Right lobe of liver (tissue), 6 donors: Measurements from ENCODE around the gene CDC42BPG. TPM values are rescaled to one million over a fixed set of nuclear protein-coding genes. Genes with fewer than 3 reads are reported as not detected.

Experiments
- ATAC-seq, 4 donors: fragments of 200-7000 bp; cut with Tn5 transposase; one replicate each; pipeline ENCODE4 v1.9.1; 2020; ENCODE audit warnings: mild to moderate bottlenecking in 4 of 4, moderate library complexity in 4 of 4
- DNase-seq, 3 donors: peaks; one replicate each; pipeline ENCODE4 v3.0.0-alpha.2; 2020
- H3K27ac ChIP-seq, 3 donors: fragments of 200-600 bp; one replicate each; pipeline ENCODE4 v1.8.0; 2022
- H3K27me3 ChIP-seq, 2 donors: fragments of 200-600 bp; one replicate each; pipeline ENCODE4 v1.8.0; 2022
- H3K36me3 ChIP-seq, 4 donors: fragments of 200-600 bp; sonication (generic) in 1 of 4; one replicate each; pipeline versions ENCODE4 v1.5.1 to v1.8.0; 2017 to 2022; ENCODE audit warnings: control low read depth in 1 of 4
- H3K4me1 ChIP-seq, 4 donors: fragments of 200-600 bp; sonication (generic) in 1 of 4; one replicate each; pipeline versions ENCODE4 v1.5.1 to v1.8.0; 2017 to 2022; ENCODE audit warnings: control low read depth in 1 of 4
- H3K4me3 ChIP-seq, 3 donors: fragments of 200-600 bp; one replicate each; pipeline ENCODE4 v1.8.0; 2022
- H3K9me3 ChIP-seq, 4 donors: fragments of 200-600 bp; sonication (generic) in 1 of 4; one replicate each; pipeline versions ENCODE4 v1.5.1 to v1.8.0; 2017 to 2022; ENCODE audit warnings: control low read depth in 1 of 4
- CTCF ChIP-seq, 4 donors: fragments of 200-600 bp in 3 of 4; fragments of 450-650 bp in 1 of 4; IDR thresholded peaks; one replicate each; pipeline versions ENCODE4 v1.5.1 to v1.8.0; 2016 to 2022; ENCODE audit warnings: antibody characterized with exemption in 4 of 4, mild to moderate bottlenecking in 2 of 4
- POLR2A ChIP-seq: fragments of 450-650 bp; IDR thresholded peaks from one replicate; pipeline ENCODE4 v1.6.1; 2017; ENCODE audit warnings: antibody characterized with exemption, mild to moderate bottlenecking
- WGBS: methylation state at CpG from one replicate; pipeline ENCODE4 v1.1.6; 2018; ENCODE audit warnings: low coverage, low lambda C conversion rate; ENCODE audit not compliant: insufficient coverage; ENCODE audit errors: missing lambda C conversion rate; 5-methylcytosine and 5-hydroxymethylcytosine counted together
- intact Hi-C, 2 donors: fragments of 100-400 bp; cut with DNase I; formaldehyde crosslinking; loops; one replicate each; pipeline versions ENCODE4 v1.11.2 to v1.14.1; 2022
- total RNA-seq, 6 experiments: library from RNA; depleted of rRNA in 2 of 6; stranded (reverse); fragments of >200 nt in 2 of 6; fragmentation: NEBNext Ultra II Directional in 3 of 6; extraction: Animal tissue kit (Norgen Biotek cat#: 25700) in 3 of 6; gene quantifications; one replicate each; pipeline versions ENCODE4 v1.1.0 to v1.2.4, GENCODE V29; 2016 to 2023
- donor health status: DM: no; HTN: yes; CAD: no.
- donor health status: DM: no; HTN: no; CAD: no.
- donor health status: DM: no; HTN: no; CAD: no.
- donor health status: DM: no; HTN: yes; CAD: no.
- donor health status: DM: no; HTN: yes; CAD: no.

Gene CDC42BPG
- total RNA-seq, 6 experiments from 2014 or later: 0.63 to 1.1 (median 0.99) TPM

GRCh38 chr11:64805481-64805880 is 39.0 kb downstream of the CDC42BPG start:
- peaks cover 0 to 17% (median 4%) of the 10 kb centered on the region in 4 donors for H3K4me1 ChIP-seq
- WGBS: 91% methylated on average over 7 of the region's 9 CpGs
- H3K36me3 ChIP-seq: peaks cover 0 to 15% (median under 1%) of the 10 kb centered on the region in 4 donors
- TF ChIP-seq POLR2A (no peak), CTCF (IDR thresholded peaks at IDR 0.05) (no peak)
- ATAC-seq (no peak), DNase-seq (peak in 1 of 3 donors; percentile 44)
- H3K4me3 ChIP-seq: no peak overlapping the region
- intact Hi-C loops: no loop called here
- H3K27me3 ChIP-seq: no peaks in the 10 kb centered on the region
- H3K27ac ChIP-seq: no peak overlapping the region
- H3K9me3 ChIP-seq: no peaks in the 10 kb centered on the region

- Histone ChIP-seq H3K27ac (peak overlapping the region in 1 of 3 donors; percentile 66), H3K4me1 (peaks cover 0 to 14% (median 4%) of the 10 kb centered on the region in 4 donors), H3K27me3 (no peaks in the 10 kb centered on the region), H3K36me3 (peaks cover 0 to 15% (median under 1%) of the 10 kb centered on the region in 4 donors), H3K9me3 (no peaks in the 10 kb centered on the region), H3K4me3 (no peak overlapping the region)
- no peak for TF ChIP-seq POLR2A
- no peak for TF ChIP-seq CTCF (IDR thresholded peaks at IDR 0.05)
- ATAC-seq (no peak), DNase-seq (peak in 1 of 3 donors; percentile 55)
- intact Hi-C loops: no loop called here
- 100% methylated on average over 2 of the region's 41 CpGs for WGBS
Observed at GRCh38 chr11:64804346-64805210, 39.9 kb downstream of the CDC42BPG start.

GRCh38 chr11:64803846-64804345 is 40.6 kb downstream of the CDC42BPG start:
- TF ChIP-seq CTCF (IDR thresholded peaks at IDR 0.05) (no peak), POLR2A (no peak)
- Histone ChIP-seq H3K27me3 (no peaks in the 10 kb centered on the region), H3K4me1 (peaks cover 0 to 10% (median 4%) of the 10 kb centered on the region in 4 donors), H3K9me3 (no peaks in the 10 kb centered on the region), H3K36me3 (peaks cover 0 to 15% (median under 1%) of the 10 kb centered on the region in 4 donors), H3K27ac (peak overlapping the region; percentile 21 to 66 (median 52)), H3K4me3 (peak overlapping the region; percentile 43 to 67 (median 55))
- peak in 1 of 4 donors; percentile 2 for ATAC-seq
- peak in 1 of 3 donors; percentile 47 for DNase-seq
- intact Hi-C loops: no loop called here
- 30% methylated on average over 4 of the region's 15 CpGs for WGBS

GRCh38 chr11:64803158-64803845 is 41.2 kb downstream of the CDC42BPG start, which contains the start of gene MAP4K2:
Gene MAP4K2 (minus strand): TSS chr11:64803214. CDS start chr11:64803149, 65 bp downstream.
- intact Hi-C loops: no loop called here
- TF ChIP-seq POLR2A (no peak), CTCF (IDR thresholded peaks at IDR 0.05) (peak in 3 of 4 donors; percentile 10 to 41 (median 27))
- DNase-seq (peak; percentile 90 to 91 (median 91)), ATAC-seq (peak; percentile 88 to 95 (median 90))
- WGBS: 0% methylated on average over 13 of the region's 58 CpGs
- Histone ChIP-seq H3K4me1 (peaks cover 0 to 10% (median 4%) of the 10 kb centered on the region in 4 donors), H3K4me3 (peak within 1 kb of the TSS; percentile 44 to 67 (median 55)), H3K36me3 (peaks cover 0 to 15% (median under 1%) of the 10 kb centered on the region in 4 donors), H3K27ac (peak within 1 kb of the TSS; percentile 52 to 66 (median 60)), H3K27me3 (no peaks in the 10 kb centered on the region), H3K9me3 (no peaks in the 10 kb centered on the region)
